Osteocyte (in vitro differentiated cells): ENCODE data around the gene DIABLO. TPM values are rescaled to one million over a fixed set of nuclear protein-coding genes. Genes with fewer than 3 reads are reported as not detected.
"Not testable (repeated sequence)": the region's sequence is repeated elsewhere in the genome, so short reads cannot be mapped to it uniquely, and the experiment has no call there.

Experiments
- DNase-seq: peaks from one replicate; pipeline ENCODE4 v3.0.0; 2021; ENCODE audit warnings: mixed read lengths; ENCODE audit not compliant: unreplicated experiment; ENCODE audit errors: extremely low spot score
- H3K27ac Mint-ChIP-seq: one replicate; pipeline ENCODE4 v1.8.0; 2021; ENCODE audit warnings: mild to moderate bottlenecking, mixed read lengths; ENCODE audit not compliant: unreplicated experiment
- H3K27me3 Mint-ChIP-seq: one replicate; pipeline ENCODE4 v1.8.0; 2021; ENCODE audit warnings: mixed read lengths; ENCODE audit not compliant: unreplicated experiment
- H3K36me3 Mint-ChIP-seq: one replicate; pipeline ENCODE4 v1.8.0; 2021; ENCODE audit warnings: mixed read lengths; ENCODE audit not compliant: unreplicated experiment
- H3K4me1 Mint-ChIP-seq: one replicate; pipeline ENCODE4 v1.8.0; 2021; ENCODE audit warnings: mixed read lengths; ENCODE audit not compliant: unreplicated experiment
- H3K4me3 Mint-ChIP-seq: one replicate; pipeline ENCODE4 v1.8.0; 2021; ENCODE audit warnings: mild to moderate bottlenecking, moderate library complexity, mixed read lengths; ENCODE audit not compliant: unreplicated experiment
- H3K9me3 Mint-ChIP-seq: one replicate; pipeline ENCODE4 v1.8.0; 2021; ENCODE audit warnings: mixed read lengths; ENCODE audit not compliant: unreplicated experiment
- CTCF ChIP-seq: fragments of 200-600 bp; sonication (generic); IDR thresholded peaks from 2 replicates; pipeline ENCODE4 v1.5.0; 2021; ENCODE audit warnings: antibody characterized with exemption, mild to moderate bottlenecking, moderate library complexity
- long read RNA-seq: library from polyadenylated mRNA; unstranded; transcript quantifications from one replicate; pipeline ENCODE4 v2.0.0, GENCODE V29; 2021
- total RNA-seq: library from RNA; stranded (reverse); gene quantifications from 2 replicates; pipeline ENCODE4 v1.2.1, GENCODE V29; 2021

DIABLO gene
- total RNA-seq: 51.5 and 61.1 TPM in 2 replicates
- long read RNA-seq, transcript DIABLO-207 (6 exons, 1,471 nt): major isoform, 222 of 288 reads
- long read RNA-seq, transcript DIABLO-202 (6 exons, 1,336 nt): minor isoform, 29 of 288 reads
- long read RNA-seq, transcript DIABLO-215 (5 exons, 2,569 nt): minor isoform, 9 of 288 reads
- long read RNA-seq, transcript DIABLO-203 (5 exons, 1,338 nt): minor isoform, 13 of 288 reads
- long read RNA-seq, partial matches to known transcripts: 0 of 288 reads
- long read RNA-seq, other reads (novel, unspliced or antisense): 5 of 288 reads

GRCh38 chr12:122225683-122226365 lies at the start of gene DIABLO:
Gene DIABLO (minus strand): TSS chr12:122226052. CDS start chr12:122226014, 38 bp downstream.
- no peaks in the 10 kb centered on the region for H3K27me3 Mint-ChIP-seq
- peaks cover 27% of the 10 kb centered on the region for H3K4me1 Mint-ChIP-seq
- TF ChIP-seq CTCF: no peak
- H3K4me3 Mint-ChIP-seq: peak within 1 kb of the TSS; percentile 96
- peak; percentile 100 for DNase-seq
- H3K27ac Mint-ChIP-seq: peak within 1 kb of the TSS; percentile 95
- H3K36me3 Mint-ChIP-seq: peaks cover 22% of the 10 kb centered on the region
- H3K9me3 Mint-ChIP-seq: no peaks in the 10 kb centered on the region

- Mint-ChIP-seq H3K27ac (no peak overlapping the region), H3K27me3 (no peaks in the 10 kb centered on the region), H3K4me1 (no peaks in the 10 kb centered on the region), H3K9me3 (no peaks in the 10 kb centered on the region), H3K36me3 (peaks cover 44% of the 10 kb centered on the region), H3K4me3 (no peak overlapping the region)
- TF ChIP-seq CTCF: no peak
- DNase-seq: no peak
Observed at GRCh38 chr12:122275459-122275858, 49.6 kb upstream of the DIABLO start.

GRCh38 chr12:122266230-122266901 lies 40.5 kb upstream of the DIABLO start, which contains the start of gene VPS33A:
Gene VPS33A (minus strand): TSS chr12:122266494. CDS start chr12:122266408, 86 bp downstream.
- H3K27ac Mint-ChIP-seq: peak within 1 kb of the TSS; percentile 97
- no peaks in the 10 kb centered on the region for H3K27me3 Mint-ChIP-seq
- H3K9me3 Mint-ChIP-seq: no peaks in the 10 kb centered on the region
- peak; percentile 99 for DNase-seq
- peak within 1 kb of the TSS; percentile 94 for H3K4me3 Mint-ChIP-seq
- peaks cover 19% of the 10 kb centered on the region for H3K4me1 Mint-ChIP-seq
- H3K36me3 Mint-ChIP-seq: peaks cover 14% of the 10 kb centered on the region
- TF ChIP-seq CTCF: no peak

GRCh38 chr12:122265886-122266229 lies 40.0 kb upstream of the DIABLO start:
- H3K4me1 Mint-ChIP-seq: peaks cover 19% of the 10 kb centered on the region
- peak overlapping the region; percentile 97 for H3K27ac Mint-ChIP-seq
- peaks cover 17% of the 10 kb centered on the region for H3K36me3 Mint-ChIP-seq
- no peak for DNase-seq
- H3K9me3 Mint-ChIP-seq: no peaks in the 10 kb centered on the region
- no peak for TF ChIP-seq CTCF
- H3K27me3 Mint-ChIP-seq: no peaks in the 10 kb centered on the region
- H3K4me3 Mint-ChIP-seq: peak overlapping the region; percentile 94

- DNase-seq: no peak
- Mint-ChIP-seq H3K27me3 (no peaks in the 10 kb centered on the region), H3K4me3 (peak overlapping the region; percentile 94), H3K4me1 (peaks cover 19% of the 10 kb centered on the region), H3K9me3 (no peaks in the 10 kb centered on the region), H3K36me3 (peaks cover 19% of the 10 kb centered on the region), H3K27ac (peak overlapping the region; percentile 97)
- no peak for TF ChIP-seq CTCF
Observed at GRCh38 chr12:122265476-122265875, 39.6 kb upstream of the DIABLO start.

GRCh38 chr12:122260735-122261134 lies 34.9 kb upstream of the DIABLO start:
- not testable (repeated sequence) for H3K4me1 Mint-ChIP-seq, H3K27ac Mint-ChIP-seq, H3K9me3 Mint-ChIP-seq, H3K4me3 Mint-ChIP-seq, H3K27me3 Mint-ChIP-seq, DNase-seq
- H3K36me3 Mint-ChIP-seq: peaks cover 42% of the 10 kb centered on the region

- H3K4me3 Mint-ChIP-seq, H3K9me3 Mint-ChIP-seq, H3K4me1 Mint-ChIP-seq, DNase-seq, H3K27me3 Mint-ChIP-seq, H3K27ac Mint-ChIP-seq: not testable (repeated sequence)
- peaks cover 45% of the 10 kb centered on the region for H3K36me3 Mint-ChIP-seq
Observed at GRCh38 chr12:122258939-122259338, 33.1 kb upstream of the DIABLO start.
